Spleen (tissue), 11 donors: ENCODE data around the gene IL26. TPM values are rescaled to one million over a fixed set of nuclear protein-coding genes. Genes with fewer than 3 reads are reported as not detected.

Source experiments
- DNase-seq: peaks from one replicate; pipeline ENCODE4 v3.0.0-alpha.2; 2020
- H3K27ac ChIP-seq, 8 donors: fragments of 200-600 bp; sonication (generic) in 7 of 8; 1 replicate in 4 of 8; 2 replicates in 4 of 8; pipeline versions ENCODE4 v1.5.0 to v1.8.0; 2016 to 2021; ENCODE audit warnings: inconsistent platforms in 4 of 8, mild to moderate bottlenecking in 4 of 8, moderate library complexity in 1 of 8
- H3K27me3 ChIP-seq, 7 donors: fragments of 200-600 bp; sonication (generic) in 6 of 7; replicated peaks in 1 of 7; 1 replicate in 4 of 7; 2 replicates in 3 of 7; pipeline versions ENCODE4 v1.5.0 to v1.8.0; 2016 to 2021; ENCODE audit warnings: inconsistent platforms in 3 of 7, mild to moderate bottlenecking in 1 of 7
- H3K36me3 ChIP-seq, 6 donors: fragments of 200-600 bp; sonication (generic) in 5 of 6; 1 replicate in 4 of 6; 2 replicates in 2 of 6; pipeline versions ENCODE4 v1.5.0 to v1.8.0; 2016 to 2021; ENCODE audit warnings: inconsistent platforms in 2 of 6
- H3K4me1 ChIP-seq, 6 donors: fragments of 200-600 bp; sonication (generic) in 5 of 6; 1 replicate in 3 of 6; 2 replicates in 3 of 6; pipeline versions ENCODE4 v1.5.0 to v1.8.0; 2016 to 2021; ENCODE audit warnings: inconsistent platforms in 3 of 6
- H3K4me3 ChIP-seq, 8 donors: fragments of 200-600 bp; sonication (generic) in 7 of 8; 1 replicate in 4 of 8; 2 replicates in 4 of 8; pipeline versions ENCODE4 v1.5.0 to v1.8.0; 2016 to 2021; ENCODE audit warnings: inconsistent platforms in 4 of 8, mild to moderate bottlenecking in 4 of 8, moderate library complexity in 2 of 8
- H3K9me3 ChIP-seq, 8 donors: fragments of 200-600 bp; sonication (generic) in 7 of 8; 1 replicate in 4 of 8; 2 replicates in 4 of 8; pipeline versions ENCODE4 v1.5.0 to v1.8.0; 2016 to 2021; ENCODE audit warnings: inconsistent platforms in 4 of 8
- CTCF ChIP-seq, 11 experiments: fragments of 200-600 bp in 7 of 11; fragments of 450-650 bp in 4 of 11; sonication (generic) in 4 of 11; IDR thresholded peaks in 8 of 11; conservative IDR thresholded peaks in 3 of 11; 1 replicate in 7 of 11; 2 replicates in 4 of 11; pipeline versions ENCODE4 v1.4.0 to v1.8.0; 2016 to 2021; ENCODE audit warnings: antibody characterized with exemption in 11 of 11, inconsistent platforms in 4 of 11, mild to moderate bottlenecking in 1 of 11
- POLR2A ChIP-seq, 3 donors: fragments of 450-650 bp; IDR thresholded peaks; one replicate each; pipeline ENCODE4 v1.5.1; 2017; ENCODE audit warnings: antibody characterized with exemption in 3 of 3, mild to moderate bottlenecking in 1 of 3
- POLR2AphosphoS5 ChIP-seq, 3 donors: sonication (generic); formaldehyde crosslinking; IDR thresholded peaks; one replicate each; pipeline ENCODE4 v1.5.1; 2017; ENCODE audit warnings: antibody characterized with exemption in 3 of 3
- WGBS, 5 donors: extraction: QIAGEN DNeasy Blood & Tissue Kit in 3 of 5; methylation state at CpG; one replicate each; pipeline versions ENCODE4 v1.1.5 to v1.1.7; 2013 to 2018; 5-methylcytosine and 5-hydroxymethylcytosine counted together
- intact Hi-C: fragments of 100-400 bp; cut with DNase I; formaldehyde crosslinking; loops from one replicate; pipeline ENCODE4 v1.15.0; 2023; ENCODE audit warnings: low total_unique reads
- polyA plus RNA-seq, 3 donors: library from polyadenylated mRNA; stranded (reverse); fragments of 200-250 nt; gene quantifications; one replicate each; pipeline ENCODE4 v1.2.1, GENCODE V29; 2013
- total RNA-seq, 7 donors: library from RNA; depleted of rRNA in 3 of 7; stranded (reverse); fragments of >200 nt in 3 of 7; fragmentation: NEBNext Ultra II Directional in 4 of 7; extraction: Animal tissue kit (Norgen Biotek cat#: 25700) in 4 of 7; gene quantifications; one replicate each; pipeline versions ENCODE4 v1.1.0 to v1.2.1, GENCODE V29; 2016 to 2021
- donor health status: healthy with polysubstance abuse.
- donor health status: DM: no; HTN: no; CAD: no; lungs with moderate emphysema.
- donor health status: DM: no; HTN: no; CAD: no.
- donor health status: Bipolar disorder and iron deficiency.
- donor health status: healthy.
- donor health status: DM: no; HTN: no; CAD: no.
- donor health status: DM: yes; HTN: yes; CAD: no.

IL26 gene
- total and polyA plus RNA-seq, 10 donors, result 0.27 TPM; not detected in 9

- intact Hi-C loops, result no loop called here
- H3K9me3 ChIP-seq, result no peaks in the 10 kb centered on the region
- H3K27me3 ChIP-seq, result no peaks in the 10 kb centered on the region
- H3K27ac ChIP-seq, result no peak overlapping the region
- no peak overlapping the region for H3K4me3 ChIP-seq
- no peak for DNase-seq
- H3K36me3 ChIP-seq, result no peaks in the 10 kb centered on the region
- H3K4me1 ChIP-seq, result no peaks in the 10 kb centered on the region
- WGBS, 5 donors, result 85 to 97% (median 91%) methylated on average over 1 of the region's 1 CpG
- TF ChIP-seq POLR2A (IDR thresholded peaks at IDR 0.05) (no peak), POLR2AphosphoS5 (IDR thresholded peaks at IDR 0.05) (no peak), CTCF (IDR thresholded peaks at IDR 0.05 in 8 of 11, conservative IDR thresholded peaks at IDR 0.05 in 3 of 11) (no peak)
Observed at GRCh38 chr12:68169213-68169889, 56.3 kb downstream of the IL26 start.

GRCh38 chr12:68166317-68166831, 59.2 kb downstream of the IL26 start:
- H3K4me1 ChIP-seq, result peaks cover 0 to 12% (median 2%) of the 10 kb centered on the region in 6 donors
- intact Hi-C loops, result no loop called here

GRCh38 chr12:68163560-68164081, 62.0 kb downstream of the IL26 start:
- DNase-seq, result no peak
- no peak for TF ChIP-seq POLR2AphosphoS5 (IDR thresholded peaks at IDR 0.05)
- no peak for TF ChIP-seq POLR2A (IDR thresholded peaks at IDR 0.05)
- TF ChIP-seq CTCF (IDR thresholded peaks at IDR 0.05 in 8 of 11, conservative IDR thresholded peaks at IDR 0.05 in 3 of 11), result no peak
- Histone ChIP-seq H3K27me3 (no peaks in the 10 kb centered on the region), H3K9me3 (no peaks in the 10 kb centered on the region), H3K4me3 (no peak overlapping the region), H3K36me3 (no peaks in the 10 kb centered on the region), H3K27ac (no peak overlapping the region), H3K4me1 (peaks cover 0 to 12% (median 2%) of the 10 kb centered on the region in 6 donors)
- WGBS, 5 donors, result 73 to 94% (median 84%) methylated on average over 4 of the region's 4 CpGs
- intact Hi-C loops, result no loop called here

More at GRCh38 chr12:68166317-68166831, 59.2 kb downstream of the IL26 start:
- TF ChIP-seq POLR2A (IDR thresholded peaks at IDR 0.05) (no peak), CTCF (IDR thresholded peaks at IDR 0.05 in 8 of 11, conservative IDR thresholded peaks at IDR 0.05 in 3 of 11) (no peak), POLR2AphosphoS5 (IDR thresholded peaks at IDR 0.05) (no peak)
- Histone ChIP-seq H3K36me3 (no peaks in the 10 kb centered on the region), H3K27me3 (no peaks in the 10 kb centered on the region), H3K27ac (no peak overlapping the region), H3K4me3 (no peak overlapping the region), H3K9me3 (no peaks in the 10 kb centered on the region)
- WGBS, 5 donors, result 64 to 88% (median 69%) methylated on average over 5 of the region's 5 CpGs
- DNase-seq, result no peak

- H3K4me3 ChIP-seq, result no peak overlapping the region
- no peak for DNase-seq
- intact Hi-C loops, result no loop called here
- no peaks in the 10 kb centered on the region for H3K9me3 ChIP-seq
- peaks cover 0 to 13% (median 2%) of the 10 kb centered on the region in 6 donors for H3K4me1 ChIP-seq
- no peaks in the 10 kb centered on the region for H3K27me3 ChIP-seq
- 91 to 97% (median 95%) methylated on average over 2 of the region's 2 CpGs for WGBS, 5 donors
- no peaks in the 10 kb centered on the region for H3K36me3 ChIP-seq
- no peak overlapping the region for H3K27ac ChIP-seq
- TF ChIP-seq CTCF (IDR thresholded peaks at IDR 0.05 in 8 of 11, conservative IDR thresholded peaks at IDR 0.05 in 3 of 11) (no peak), POLR2AphosphoS5 (IDR thresholded peaks at IDR 0.05) (no peak), POLR2A (IDR thresholded peaks at IDR 0.05) (no peak)
Observed at GRCh38 chr12:68162374-68162773, 63.2 kb downstream of the IL26 start.
